ENCODE measurements around the gene RAPGEF1.
"Not testable (repeated sequence)": the region's sequence is repeated elsewhere in the genome, so short reads cannot be mapped to it uniquely, and the experiment has no call there.

Gene RAPGEF1

DNA sequence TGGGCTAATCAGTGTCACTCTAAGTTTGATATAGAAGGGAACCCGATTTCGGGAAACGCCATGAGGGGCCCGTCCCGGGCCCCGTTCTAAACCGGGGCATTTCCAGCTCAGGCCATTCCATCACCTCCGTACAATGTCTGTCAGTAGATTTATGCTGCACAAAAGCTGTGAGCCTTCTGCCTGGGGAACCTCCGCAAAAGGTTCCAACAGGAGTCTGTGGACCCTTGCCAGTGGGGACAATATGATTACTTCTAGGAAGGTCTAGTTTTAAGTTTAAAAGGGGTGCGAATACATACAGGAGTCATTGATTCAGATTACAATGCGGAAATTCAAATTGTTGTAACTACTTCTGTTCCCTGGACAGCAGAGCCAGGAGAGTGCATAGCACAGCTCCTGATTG, 57.6 kb downstream of the RAPGEF1 start:
- DNase-seq: no peak

GRCh38 chr9:131681826-131682225, 58.0 kb downstream of the RAPGEF1 start:
- DNase-seq: not testable (repeated sequence)

GRCh38 chr9:131681108-131681507, 58.8 kb downstream of the RAPGEF1 start:
- not testable (repeated sequence) for DNase-seq

GRCh38 chr9:131679261-131680020, 60.4 kb downstream of the RAPGEF1 start:
- DNase-seq: no peak

DNA sequence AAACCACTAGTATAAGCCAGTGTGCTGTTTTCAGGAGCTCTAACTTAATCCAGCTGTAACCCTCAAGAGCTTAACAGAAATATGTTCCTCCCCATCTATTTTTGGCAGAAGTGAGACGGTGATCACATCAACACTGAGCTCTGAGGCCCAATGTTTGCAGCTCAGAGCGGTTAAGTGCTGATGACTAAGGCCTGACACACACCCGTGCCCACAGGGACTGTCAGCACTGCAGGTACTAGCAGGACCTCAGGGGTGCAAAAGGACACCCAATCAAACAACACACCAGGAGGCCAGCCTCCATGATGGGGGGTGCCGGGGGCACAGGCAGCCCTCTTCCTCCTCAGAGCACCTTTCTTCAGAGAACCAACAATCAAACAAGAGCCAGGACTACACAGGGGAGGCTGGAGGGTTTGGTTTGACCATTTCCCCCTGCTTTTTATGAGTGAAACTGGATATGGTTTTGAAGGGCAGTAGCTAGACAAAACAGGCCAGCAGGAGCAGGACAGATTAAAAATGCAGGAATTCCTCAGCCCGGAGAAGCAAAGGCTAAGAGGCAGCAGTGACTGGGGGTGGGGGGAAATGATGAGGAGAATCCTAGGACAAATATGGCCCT, 61.3 kb downstream of the RAPGEF1 start:
- DNase-seq: peak; percentile 84

- DNase-seq: no peak
Observed at GRCh38 chr9:131677444-131678180, 62.3 kb downstream of the RAPGEF1 start.

GRCh38 chr9:131677049-131677443, 62.8 kb downstream of the RAPGEF1 start:
- DNase-seq: no peak

GRCh38 chr9:131676431-131676972, 63.4 kb downstream of the RAPGEF1 start:
- no peak for DNase-seq

DNA sequence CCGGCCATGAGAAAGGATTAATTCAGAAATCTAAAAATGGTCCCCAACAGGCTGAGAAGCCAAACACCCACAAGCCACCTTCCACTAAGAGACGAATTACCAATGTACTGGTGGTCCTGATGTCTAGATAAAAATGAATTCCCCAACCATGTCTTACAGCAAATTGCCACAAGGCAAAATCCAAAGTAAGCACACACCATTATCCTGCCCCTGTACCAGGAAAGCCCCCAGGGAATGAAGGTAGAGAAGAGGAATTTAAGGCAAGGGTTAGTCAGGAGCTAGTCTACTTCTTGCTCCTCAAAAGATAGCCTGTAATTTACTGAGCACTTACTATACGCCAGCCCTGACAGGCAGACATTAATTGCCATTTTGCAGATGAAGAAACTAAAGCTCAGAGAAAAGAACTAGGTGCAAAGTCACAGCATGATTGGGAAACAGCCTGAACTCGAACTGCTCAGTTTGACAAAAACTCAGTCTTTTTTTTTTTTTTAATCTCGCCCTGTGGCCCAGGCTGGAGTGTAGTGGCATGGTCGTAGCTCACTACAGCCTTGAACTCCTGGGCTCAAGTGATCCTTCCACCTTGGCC, 64.3 kb downstream of the RAPGEF1 start:
- no peak for DNase-seq

- DNase-seq: no peak
Observed at GRCh38 chr9:131674425-131675421, 65.2 kb downstream of the RAPGEF1 start.

- no peak for DNase-seq
Observed at GRCh38 chr9:131673531-131673930, 66.3 kb downstream of the RAPGEF1 start.

GRCh38 chr9:131673068-131673467, 66.8 kb downstream of the RAPGEF1 start:
- DNase-seq: no peak

- no peak for DNase-seq
Observed at GRCh38 chr9:131672451-131672850, 67.4 kb downstream of the RAPGEF1 start.

DNA sequence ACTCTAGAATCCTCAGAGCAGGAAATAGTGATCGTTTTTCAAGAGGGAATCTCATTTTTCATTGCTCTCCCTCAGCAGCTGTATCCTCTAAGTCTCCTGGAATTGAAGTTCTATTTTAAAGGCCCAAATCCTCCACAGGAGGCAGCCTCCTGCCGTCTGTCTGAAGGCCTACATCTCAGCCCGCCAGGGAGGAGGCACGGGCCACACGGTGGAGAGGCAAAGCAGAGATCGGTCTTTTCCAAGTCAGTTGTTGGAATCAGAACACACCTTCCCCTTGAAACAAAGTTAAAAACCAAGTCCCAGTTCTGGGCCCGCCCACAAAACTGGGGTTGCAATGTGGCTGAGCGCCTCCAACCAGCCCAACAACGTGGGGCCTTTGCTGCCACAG, 68.7 kb downstream of the RAPGEF1 start:
- no peak for DNase-seq

DNA sequence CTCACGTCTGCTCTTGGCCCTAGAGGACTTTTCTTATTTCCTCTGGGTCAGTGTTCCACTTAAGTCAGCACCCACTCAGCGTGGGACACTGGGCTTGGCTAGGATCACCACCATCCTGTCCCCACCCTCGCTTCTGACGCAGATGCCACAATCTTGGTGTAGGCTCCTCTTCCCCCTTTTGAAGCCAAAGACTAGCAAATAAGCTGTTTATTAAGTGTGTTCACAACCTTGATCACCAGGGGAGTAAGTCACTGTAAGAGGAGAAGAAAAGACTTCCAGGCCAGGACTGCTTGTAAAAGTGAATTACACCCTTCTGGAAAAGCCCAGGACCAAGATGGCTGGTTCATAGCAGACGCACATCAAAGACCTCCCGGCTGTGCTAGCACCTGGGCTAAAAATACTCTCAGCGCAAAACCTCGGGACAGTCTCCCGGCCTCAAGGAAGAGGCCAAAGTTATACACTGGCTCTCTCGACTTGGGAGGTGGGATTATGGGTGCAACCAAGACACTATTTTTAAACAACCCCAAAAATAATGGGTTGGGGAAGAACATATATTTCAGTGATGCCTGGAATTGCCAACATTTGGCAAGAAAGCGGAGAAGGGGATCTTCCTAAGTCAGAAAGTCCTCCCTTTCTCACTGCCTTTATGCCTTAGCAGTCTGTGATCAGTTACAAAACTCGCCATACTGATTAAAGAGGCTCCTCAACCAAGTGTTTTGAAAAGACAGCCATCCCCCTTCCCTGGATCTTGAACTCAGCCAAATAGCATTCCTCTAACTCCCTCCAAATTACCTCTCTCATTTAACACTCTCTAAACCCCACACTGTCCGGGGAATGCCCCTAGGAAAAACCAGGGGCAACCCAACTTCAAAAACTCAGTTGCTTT, 69.4 kb downstream of the RAPGEF1 start:
- no peak for DNase-seq

DNA sequence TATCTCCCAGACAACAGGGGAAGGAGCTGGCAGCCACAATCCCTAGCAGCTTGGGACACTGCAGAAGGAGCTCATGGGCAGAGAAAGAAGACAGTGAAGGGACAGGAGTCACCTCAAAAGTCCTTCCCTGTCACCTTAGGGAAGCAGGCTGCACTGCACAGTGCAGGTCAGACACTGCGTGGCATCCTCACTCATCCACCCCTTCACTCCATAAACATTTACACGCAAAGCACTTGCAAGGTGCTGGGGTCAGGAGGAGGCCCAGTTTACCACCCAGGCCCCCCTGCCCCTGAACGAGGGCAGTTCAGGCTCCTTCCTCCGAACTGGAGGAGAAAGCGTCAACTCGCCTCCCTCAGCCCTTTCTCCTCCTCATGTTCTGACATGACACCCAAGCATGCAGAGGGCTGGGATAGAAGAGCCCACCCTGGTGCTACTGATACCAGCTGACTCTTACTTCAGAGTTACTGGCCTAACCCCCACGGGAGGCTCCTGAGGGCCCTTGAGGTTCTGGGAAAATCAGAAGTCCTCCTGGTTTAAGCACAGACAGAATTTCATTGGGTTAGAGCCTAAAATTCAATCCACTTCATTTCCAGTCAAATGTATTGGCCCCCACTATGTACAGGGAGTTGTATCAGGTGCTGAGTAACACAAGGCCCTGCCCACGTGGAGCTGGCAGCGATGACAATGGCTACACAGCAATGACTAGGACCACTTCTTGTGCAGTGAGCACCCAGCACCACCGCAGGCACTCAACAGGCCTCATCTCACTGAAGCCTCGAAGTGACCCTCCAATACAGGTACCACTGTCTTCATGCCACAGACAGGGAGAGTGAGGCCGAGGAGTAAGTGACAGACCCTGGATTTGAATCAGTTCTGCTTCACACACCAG, 70.4 kb downstream of the RAPGEF1 start:
- DNase-seq: no peak

DNA sequence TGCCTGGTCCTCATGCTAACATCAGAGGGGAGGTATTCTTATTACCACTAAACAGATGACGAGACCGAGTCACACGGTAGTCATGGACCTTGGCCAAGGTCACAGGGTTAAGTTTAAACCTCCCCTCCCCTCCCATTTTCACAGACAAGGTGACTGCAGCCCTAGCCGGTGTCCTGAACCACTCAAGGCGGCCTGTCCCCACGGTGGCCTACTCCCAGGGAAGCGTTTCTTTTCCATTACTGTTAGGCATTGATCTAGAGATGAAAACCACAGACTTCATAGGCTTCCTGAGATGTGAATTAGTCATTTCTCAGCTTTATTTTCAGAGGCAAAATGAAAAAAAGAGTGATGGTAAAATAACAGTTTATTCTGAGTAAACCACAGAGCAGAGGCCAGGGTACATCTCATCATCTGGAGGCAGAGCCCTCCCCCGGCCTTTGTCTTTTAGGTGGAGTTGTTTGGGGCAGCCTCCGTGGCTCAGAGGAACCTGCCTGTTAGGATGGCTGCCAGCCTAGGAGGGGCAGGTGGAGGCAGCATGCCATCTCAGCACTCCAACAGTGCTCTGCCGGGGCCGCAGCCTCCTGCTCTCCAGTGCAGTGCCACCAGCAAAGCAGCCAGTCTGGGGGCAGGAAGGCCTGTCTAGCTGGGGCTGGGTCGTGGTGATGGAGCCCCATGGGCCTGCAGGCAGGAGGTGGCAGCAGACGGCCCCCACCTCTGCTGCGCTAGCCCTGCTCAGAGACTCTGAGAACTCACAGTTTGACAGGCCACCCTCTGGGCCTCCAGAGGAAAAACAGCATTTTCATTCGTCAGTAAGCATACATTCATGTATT, 71.2 kb downstream of the RAPGEF1 start:
- peak; percentile 60 for DNase-seq

GRCh38 chr9:131668057-131668438, 71.8 kb downstream of the RAPGEF1 start:
- DNase-seq: no peak

- DNase-seq: peak; percentile 42
Observed at GRCh38 chr9:131667576-131667975, 72.3 kb downstream of the RAPGEF1 start.
